ENCODE results near the gene ELOVL6.

DNA sequence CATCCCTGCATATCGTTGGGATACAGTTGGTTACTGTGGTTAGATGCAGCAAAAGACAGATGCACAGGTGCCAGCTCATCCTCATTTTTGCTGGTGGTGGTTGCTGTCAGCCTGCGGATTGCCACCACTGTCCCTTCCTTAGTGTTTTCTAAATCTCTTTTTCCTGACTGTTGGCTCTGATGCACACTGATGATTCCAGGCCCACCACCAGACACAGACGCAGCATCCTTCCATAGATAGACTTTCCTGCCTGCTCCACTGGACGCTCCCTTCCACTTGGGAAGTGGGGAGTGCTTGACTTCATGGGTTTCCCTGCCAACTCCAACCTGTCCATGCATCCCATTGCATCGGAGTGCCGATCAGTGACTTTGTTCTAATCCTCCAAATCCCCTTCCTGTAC lies 184.2 kb downstream of the ELOVL6 start:
- TF ChIP-seq CTCF (IDR thresholded peaks at IDR 0.05) (no peak), POLR2A (IDR thresholded peaks at IDR 0.05) (no peak)

Data from testis (tissue), 2 donors.